ENCODE data around the gene FBXW11.
"Not testable (repeated sequence)": the region's sequence is repeated elsewhere in the genome, so short reads cannot be mapped to it uniquely, and the experiment has no call there.

FBXW11 gene

GRCh38 chr5:171906066-171906570, 100.3 kb downstream of the FBXW11 start:
- DNase-seq: no peak

DNA sequence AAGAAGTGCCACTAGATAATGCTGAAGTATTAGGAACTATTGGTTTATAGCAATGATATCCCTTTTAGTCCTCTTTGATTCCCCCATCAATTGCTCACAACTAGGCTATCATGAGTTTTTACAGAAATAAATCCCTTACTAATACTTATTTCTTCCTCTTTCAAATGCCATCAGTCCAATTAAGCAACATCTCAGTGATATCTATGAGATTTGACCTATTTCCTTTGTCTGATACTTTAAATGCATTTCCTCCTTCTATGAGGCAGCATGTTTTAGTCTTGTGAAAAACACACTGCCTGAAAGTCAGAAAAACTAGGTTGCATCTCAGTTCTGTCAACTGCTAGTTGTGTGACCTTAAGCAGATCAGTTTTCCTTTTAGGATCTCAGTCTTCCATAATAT, 101.6 kb downstream of the FBXW11 start:
- DNase-seq: peak; percentile 54

DNA sequence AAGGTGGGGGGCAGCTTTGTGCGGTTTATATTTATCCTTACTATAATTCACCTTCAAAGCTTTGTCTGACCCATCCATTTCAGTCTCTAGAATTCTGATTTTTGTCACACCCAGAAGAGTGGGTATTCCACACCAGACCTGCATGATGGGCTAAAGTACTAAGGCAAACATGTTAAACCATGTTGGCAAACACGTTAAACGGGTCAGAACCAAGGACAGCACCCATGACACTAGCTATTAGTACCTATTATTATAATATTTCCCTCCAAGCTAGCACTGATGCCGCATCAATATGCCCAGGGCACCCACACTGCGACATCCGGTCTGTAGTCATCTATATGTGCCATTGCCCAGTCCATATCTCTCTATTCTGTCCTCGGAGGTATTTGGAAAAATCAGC, 104.7 kb downstream of the FBXW11 start:
- DNase-seq: no peak

- DNase-seq: no peak
Measured at GRCh38 chr5:171899792-171900191, 106.6 kb downstream of the FBXW11 start.

- DNase-seq: no peak
Measured at GRCh38 chr5:171898879-171899278, 107.6 kb downstream of the FBXW11 start.

DNA sequence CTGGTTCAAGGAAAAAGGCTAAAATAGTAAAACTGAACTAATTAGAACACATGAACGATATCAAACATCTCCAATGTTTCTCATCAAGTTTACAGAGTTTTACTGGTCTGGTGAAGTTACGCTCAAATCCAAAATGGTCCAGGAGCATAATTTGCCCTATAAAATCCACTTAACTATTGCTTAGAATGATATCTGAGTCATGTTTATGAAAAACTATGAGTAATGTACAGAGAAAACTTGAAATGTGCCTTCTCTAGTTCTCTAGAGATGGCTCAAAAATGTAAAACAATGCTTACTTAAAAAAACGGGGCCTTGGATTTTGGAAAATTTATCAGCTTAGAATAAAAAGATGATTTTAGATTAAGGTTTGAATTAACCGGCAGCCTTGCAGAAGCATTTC, 108.1 kb downstream of the FBXW11 start:
- no peak for DNase-seq

GRCh38 chr5:171897231-171897630, 109.2 kb downstream of the FBXW11 start:
- no peak for DNase-seq

- no peak for DNase-seq
Measured at GRCh38 chr5:171895081-171895480, 111.4 kb downstream of the FBXW11 start.

DNA sequence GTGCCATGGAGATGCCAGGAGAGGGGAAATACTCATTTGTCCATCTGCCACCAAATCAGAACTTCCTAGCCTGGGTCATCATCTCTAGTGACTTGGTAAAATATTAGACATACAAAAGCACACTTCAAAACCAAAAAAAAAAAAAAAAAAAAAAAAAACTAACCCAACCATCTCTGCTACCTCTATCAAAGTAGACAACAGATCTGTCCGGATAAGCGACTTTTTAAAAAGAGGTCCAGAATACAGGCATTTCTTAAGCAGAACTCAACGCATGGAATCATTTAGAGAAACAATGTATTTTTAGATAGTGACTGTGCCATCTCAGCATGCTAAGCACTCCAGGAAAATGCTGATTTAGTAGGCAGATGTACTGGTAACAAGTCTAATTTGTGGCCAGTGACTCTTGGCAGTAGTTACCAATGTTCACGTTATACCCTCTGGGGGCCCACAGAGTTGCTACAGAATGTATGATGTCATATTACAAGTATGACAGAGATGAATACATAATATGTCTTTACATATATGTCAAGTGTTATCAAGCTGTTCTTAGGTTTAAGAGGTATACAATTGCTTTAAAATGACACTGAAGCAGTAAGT, 113.0 kb downstream of the FBXW11 start:
- DNase-seq: no peak

DNA sequence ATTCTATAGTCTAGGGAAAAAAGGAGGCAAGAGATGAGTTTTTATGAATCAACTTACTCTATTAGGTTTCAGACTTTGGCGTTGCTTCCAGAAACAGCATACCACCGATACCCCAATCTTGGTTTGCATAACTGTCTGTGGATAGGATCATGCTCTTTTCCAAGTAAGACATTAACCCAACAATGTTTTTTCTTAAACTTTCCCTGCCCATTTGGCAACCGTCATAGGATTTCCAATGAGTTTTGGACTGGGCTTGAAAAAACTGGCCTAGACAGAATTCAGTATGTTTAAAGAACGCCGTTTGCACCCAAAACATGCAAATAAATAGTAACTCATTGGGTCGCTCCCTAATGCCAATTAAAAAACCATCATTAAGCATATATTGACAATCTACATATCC, 114.8 kb downstream of the FBXW11 start:
- DNase-seq: no peak

GRCh38 chr5:171891150-171891549, 115.3 kb downstream of the FBXW11 start:
- no peak for DNase-seq

DNA sequence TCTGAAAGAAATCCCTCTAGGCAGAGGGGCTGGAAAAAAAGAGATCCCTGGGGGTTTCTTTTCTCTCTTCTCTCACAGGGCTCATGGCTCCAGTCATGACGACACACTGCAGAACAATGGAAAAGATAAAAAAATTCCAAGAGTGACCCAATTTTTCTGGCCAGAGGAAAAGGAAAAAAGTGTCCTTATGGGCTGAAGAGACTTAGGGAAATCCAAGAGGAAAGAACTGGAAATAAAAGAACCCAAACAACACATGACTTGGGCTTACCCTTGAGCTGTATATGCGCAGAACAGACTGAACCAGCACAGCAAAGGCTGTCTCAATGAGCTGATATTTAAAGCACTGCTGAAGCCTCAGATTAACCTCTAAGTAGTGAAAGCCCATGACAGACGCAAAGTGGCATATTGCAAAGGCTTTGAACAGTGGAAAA, 118.4 kb downstream of the FBXW11 start:
- no peak for DNase-seq

DNA sequence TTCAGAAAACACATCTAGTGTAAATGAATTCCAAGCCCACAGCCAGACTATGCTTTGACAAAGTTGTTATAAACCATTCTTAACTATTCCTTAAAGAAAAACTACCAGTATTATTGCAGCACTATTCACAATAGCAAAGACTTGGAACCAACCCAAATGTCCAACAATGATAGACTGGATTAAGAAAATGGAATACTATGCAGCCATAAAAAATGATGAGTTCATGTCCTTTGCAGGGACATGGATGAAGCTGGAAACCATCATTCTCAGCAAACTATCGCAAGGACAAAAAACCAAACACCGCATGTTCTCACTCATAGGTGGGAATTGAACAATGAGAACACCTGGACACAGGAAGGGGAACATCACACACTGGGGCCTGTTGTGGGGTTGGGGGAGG, 120.4 kb downstream of the FBXW11 start:
- DNase-seq: not testable (repeated sequence)

DNA sequence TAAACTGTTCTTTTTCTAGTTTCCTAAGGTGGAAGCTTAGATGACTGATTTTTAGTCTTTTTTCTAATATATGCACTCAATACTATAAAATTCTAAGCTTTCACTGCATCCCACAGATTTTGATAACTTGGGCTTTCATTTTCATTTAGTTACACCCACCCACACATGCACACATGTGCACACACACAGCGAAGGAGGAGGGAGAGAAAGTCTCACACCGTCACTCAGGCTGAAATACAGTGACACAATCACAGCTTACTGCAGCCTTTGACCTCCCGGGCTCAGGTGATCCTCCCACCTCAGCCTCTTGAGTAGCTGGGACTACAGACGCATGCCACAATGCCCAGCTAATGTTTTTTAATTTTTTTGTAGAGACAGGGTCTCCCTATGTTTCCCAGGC, 124.3 kb downstream of the FBXW11 start:
- no peak for DNase-seq

- peak; percentile 81 for DNase-seq
Measured at GRCh38 chr5:171874234-171874633, 132.2 kb downstream of the FBXW11 start.

DNA sequence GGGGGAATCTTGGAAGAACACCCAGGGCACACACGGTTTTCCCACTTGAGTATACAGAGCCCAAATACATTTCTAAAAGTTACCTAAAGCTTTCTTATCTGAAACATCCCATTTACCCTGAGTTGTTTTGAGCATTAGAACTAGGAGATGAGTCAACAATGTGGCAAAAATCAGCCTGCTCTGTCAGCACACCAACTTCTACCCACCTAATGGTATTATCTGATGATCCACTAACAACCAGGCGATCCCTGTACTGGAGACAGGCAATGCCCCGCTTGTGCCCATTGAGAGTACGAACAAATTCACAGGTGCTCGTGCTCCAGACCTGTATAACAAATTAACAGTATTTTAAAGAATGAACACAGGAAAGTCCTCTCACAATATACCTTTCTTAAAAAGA, 133.8 kb downstream of the FBXW11 start:
- no peak for DNase-seq

DNA sequence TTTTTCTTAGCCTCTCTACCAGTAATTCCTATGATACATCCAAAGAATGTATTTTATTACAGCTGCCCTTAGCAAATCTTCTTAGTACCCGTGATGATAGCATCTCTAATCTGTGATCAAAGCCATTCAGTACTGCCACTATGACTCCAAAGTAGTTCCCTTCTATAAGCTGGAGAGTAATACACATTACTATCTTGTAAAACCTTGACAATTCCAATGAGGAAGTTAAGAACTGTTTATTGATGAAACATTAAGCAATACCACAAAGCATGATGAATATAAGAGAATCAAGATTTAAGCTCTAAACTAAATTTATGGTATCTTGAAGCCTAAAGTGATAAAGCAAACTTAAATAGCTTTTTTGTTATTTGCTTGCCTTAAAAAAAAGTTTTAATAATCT, 134.7 kb downstream of the FBXW11 start:
- peak; percentile 41 for DNase-seq

DNA sequence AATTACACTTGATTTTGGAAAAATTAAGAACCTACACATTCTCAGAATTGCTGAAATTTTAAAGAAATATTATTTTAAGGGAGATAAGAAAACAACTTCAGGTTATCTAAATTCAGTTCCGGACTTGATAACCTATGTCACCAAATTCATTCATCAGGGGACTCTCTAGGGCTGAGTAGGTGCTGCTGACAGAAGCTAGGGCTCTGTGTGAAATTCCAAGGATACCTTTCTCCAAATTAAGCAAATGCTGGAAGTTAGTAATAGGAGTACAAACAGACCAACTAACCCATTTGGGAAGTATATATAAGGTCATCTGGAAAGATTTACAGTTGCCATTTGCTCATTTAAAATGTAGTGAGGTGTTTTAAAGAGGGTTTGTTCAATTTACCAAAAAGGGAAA, 136.5 kb downstream of the FBXW11 start:
- no peak for DNase-seq

GRCh38 chr5:171868236-171868635, 138.2 kb downstream of the FBXW11 start:
- DNase-seq: no peak

GRCh38 chr5:171867786-171868185, 138.7 kb downstream of the FBXW11 start:
- no peak for DNase-seq

GRCh38 chr5:171865471-171865870, 141.0 kb downstream of the FBXW11 start:
- DNase-seq: no peak

GRCh38 chr5:171863935-171864334, 142.5 kb downstream of the FBXW11 start:
- DNase-seq: no peak

- DNase-seq: no peak
Measured at GRCh38 chr5:171862624-171863023, 143.8 kb downstream of the FBXW11 start.

DNA sequence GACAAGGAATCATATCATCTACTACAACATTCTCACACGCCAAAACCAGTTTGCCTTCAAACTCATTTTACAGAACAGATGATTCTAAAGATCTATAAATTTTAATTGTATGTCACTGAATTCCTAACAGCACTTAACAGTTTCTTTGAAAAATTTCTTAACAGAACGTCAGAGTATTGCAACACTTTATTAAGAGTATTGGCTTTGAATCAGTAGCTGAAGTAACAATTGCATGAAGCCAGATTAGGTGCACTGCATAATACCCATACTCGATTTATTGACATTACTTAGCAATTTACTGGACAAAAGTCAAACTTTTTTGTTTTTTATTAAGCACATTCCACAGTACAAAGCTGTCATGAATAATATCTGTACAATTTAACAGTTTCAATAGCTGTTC, 145.1 kb downstream of the FBXW11 start:
- no peak for DNase-seq

GRCh38 chr5:171858303-171858702, 148.1 kb downstream of the FBXW11 start:
- no peak for DNase-seq
